Fibroblast of gingiva (primary cell): ENCODE measurements around the gene CLEC16A.

Source experiments
- DNase-seq: peaks from one replicate; pipeline ENCODE4 v3.0.0-alpha.2; 2011; ENCODE audit warnings: low read depth

Gene CLEC16A

DNA sequence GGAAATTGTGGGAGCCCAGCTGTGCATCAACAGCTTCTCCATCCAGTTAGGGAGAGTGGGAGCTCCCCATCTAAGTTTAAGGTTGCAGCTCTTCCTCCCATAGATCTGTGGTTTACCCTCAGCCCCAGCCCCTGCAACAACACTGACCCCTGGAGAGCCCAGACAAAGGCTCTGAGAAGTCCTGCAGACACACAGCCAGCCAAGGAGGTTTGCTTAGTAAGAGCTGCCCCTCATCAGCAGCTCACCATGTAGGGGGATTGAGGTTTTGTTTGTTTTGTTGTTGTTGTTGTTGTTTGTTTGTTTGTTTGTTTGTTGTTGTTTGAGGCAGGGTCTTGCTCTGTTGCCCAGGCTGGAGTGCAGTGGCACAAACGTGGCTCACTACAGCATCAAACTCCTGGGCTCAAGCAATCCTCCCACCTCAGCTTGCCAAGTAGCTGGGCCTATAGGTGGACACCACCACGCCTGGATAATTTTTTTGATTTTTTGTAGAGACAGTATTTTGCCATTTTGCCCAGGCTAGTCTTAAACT, 138.6 kb downstream of the CLEC16A start:
- DNase-seq, result no peak

DNA sequence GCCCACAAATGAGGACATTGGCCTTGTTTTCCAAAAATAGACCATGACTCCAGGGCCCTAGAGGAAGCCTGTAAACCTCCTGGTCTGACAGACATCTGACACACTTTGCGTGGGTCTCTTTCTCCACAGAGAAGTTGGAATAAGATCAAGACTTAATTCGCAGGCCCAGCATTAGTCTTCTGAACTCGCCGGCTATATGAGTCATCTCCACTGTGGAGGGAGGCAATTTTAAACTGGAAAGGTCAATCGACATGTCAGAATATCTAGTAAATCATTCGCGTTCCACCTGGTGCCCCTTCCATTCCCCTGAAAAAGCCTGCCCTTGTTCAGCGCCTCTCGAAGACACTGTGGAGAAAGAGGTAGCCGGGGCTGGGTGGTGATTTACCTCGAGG, 140.1 kb downstream of the CLEC16A start:
- DNase-seq, result peak; percentile 64

DNA sequence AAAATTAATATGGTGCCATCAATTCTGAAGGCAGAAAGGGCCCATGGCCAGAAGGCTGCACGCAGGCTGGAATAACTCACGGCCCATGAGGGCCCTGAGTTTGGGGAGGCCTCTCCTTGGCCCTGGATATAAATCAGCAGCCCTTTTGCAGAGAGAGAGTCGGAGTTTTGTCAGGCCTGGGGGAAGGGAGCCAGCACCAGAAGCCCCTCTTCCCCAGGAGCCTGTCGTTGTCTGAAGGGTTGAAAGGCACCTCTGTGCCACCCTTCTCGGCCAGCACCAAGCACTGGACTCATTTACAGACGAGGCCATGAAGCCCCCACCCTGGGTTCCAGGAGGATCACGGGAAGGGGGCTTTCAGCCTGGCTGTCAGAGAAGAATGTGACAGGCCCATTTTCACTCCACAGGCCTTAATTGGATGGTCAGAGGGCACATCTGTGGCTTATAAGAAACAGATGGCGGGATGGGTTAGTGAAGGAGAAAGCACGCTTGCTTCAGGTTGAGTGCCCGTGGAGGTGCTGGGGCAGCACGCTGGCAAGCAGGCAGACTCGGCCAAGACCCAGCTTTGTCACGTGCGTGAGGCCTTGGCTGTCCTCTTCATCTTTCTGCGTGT, 140.6 kb downstream of the CLEC16A start:
- peak; percentile 25 for DNase-seq

DNA sequence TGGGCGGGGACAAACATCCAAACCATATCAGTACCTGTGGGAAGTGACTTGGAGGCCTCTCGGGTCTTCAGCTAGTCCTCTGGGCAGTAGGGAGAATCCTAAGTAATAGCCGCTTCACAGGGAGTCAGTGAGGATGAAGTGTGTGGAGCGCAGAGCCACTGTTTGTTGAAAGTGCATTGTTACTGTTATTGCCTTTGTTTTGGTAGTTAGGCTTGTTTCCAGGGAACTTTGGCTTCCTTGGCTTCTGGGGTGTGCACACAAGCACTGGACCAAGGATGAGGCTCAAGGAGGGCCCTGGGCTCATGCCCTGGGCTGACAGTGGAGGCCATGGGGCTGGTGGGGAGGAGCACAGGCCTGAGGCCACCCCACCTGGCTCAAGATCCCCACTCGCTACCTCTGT, 141.6 kb downstream of the CLEC16A start:
- DNase-seq, result no peak

DNA sequence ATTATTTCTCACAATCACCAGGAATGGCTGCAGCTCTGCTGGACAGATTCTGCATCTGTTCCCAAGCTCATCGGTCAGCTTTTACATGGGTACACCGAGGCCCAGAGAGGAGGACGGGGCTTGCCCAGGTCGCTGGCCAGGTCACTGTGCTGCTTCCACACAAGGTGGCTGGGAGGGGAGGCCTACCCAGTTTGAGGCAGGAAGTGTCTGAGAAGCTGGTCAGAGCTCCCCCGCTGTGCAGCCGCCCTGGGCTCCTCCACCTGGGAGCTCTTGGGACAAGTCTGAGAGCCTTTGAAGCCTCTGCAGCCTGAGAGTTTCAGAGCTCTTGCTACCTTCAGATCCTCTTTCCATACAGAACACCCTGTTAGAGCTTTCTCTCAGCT, 143.3 kb downstream of the CLEC16A start:
- DNase-seq, result no peak

DNA sequence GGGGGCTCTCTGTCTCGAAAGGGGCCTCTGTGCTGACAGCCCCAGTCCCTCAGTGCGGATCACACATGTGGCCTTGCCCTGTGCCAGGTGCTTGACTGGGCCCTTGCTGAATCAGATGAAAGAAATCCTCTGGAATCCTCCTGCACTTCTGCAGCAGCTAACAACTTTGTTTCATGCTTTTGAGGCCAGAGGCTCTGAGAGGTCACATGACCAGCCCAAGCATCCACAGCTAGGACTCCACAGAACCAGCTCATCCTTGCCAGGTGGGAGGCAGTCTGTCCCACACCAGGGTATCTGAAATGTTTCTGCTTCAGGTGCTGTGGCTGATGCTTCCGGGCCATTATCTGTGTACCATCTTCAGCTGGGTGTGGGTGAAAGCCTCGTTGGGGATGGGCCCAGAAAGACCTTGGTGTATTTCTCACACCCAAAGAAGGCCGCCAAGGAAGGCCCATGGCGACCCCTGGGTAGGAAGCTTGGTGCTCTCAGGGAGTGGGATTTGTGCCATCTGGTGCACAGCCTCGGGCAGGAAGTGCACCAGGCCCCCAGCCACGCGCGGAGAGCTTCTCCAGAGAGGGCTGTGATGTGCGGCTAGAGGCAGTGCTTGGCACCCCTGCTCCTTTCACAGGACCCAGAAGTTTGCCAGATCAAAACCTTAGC, 143.8 kb downstream of the CLEC16A start:
- DNase-seq, result no peak

DNA sequence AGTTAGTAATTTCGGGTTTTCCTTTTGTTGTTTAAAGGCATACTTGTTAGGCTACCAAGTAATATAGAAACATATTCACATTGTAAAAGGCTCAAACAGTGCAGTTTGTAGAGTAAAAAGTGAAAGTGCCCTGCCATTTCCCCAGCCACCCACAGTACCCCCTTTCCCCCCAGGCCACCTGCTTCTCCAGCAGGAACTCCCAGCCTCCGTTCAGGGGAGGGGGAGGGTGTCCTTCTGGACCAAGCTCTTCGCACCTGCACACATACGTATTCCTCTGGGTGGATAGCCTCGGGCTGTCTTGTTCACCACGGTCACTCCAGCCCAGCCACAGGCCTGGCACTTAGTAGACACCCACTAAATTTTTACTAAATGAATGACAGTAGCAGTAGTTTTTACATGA, 144.5 kb downstream of the CLEC16A start:
- DNase-seq, result no peak

DNA sequence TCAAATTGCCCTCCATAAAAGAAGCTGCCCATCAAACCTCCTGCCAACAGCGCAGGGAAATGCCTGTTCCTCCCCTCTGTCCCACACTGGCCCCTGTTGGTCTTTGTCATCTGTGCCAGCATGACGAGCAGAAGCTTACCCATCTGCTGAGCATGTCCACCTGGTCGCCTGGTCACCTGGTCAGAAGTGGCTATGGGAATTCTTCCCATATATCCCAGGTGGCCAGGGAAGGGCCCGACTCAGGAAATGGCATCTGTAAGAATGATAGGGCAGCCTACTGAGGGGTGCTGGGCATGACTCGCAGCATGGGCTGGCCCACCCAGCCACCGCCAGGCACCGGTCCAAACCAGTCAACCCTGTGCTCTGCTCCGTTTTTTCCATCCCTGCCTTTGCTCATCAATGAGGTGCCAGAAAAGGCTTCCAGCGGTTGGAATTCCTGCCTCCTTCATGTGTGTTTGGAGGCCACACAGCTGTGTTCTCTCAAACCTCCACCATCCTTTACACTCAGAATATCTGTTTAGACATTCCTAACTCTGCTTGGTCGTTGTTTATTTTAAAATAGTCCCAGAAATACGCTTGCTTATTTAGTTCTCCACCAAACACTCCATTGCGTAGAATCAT, 145.2 kb downstream of the CLEC16A start:
- DNase-seq, result peak; percentile 45

DNA sequence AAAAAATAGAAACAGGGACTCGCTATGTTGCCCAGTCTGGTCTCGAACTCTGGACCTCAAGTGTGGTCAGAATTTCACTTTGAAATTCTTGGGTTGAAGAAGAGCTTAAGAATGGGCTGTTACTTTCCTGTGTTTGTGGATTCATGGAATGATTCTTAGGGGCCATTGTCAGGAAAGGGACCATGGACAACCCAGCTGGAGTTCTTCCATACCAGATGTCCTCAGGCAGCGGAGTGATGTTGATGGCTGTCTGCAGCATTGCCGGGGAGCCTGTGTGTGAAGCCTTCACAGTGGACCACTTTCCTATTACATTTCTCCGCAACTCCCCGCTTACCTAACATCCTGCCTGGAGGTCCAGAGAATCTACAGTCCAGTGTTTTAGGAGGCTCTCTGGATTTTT, 145.9 kb downstream of the CLEC16A start:
- DNase-seq, result no peak

DNA sequence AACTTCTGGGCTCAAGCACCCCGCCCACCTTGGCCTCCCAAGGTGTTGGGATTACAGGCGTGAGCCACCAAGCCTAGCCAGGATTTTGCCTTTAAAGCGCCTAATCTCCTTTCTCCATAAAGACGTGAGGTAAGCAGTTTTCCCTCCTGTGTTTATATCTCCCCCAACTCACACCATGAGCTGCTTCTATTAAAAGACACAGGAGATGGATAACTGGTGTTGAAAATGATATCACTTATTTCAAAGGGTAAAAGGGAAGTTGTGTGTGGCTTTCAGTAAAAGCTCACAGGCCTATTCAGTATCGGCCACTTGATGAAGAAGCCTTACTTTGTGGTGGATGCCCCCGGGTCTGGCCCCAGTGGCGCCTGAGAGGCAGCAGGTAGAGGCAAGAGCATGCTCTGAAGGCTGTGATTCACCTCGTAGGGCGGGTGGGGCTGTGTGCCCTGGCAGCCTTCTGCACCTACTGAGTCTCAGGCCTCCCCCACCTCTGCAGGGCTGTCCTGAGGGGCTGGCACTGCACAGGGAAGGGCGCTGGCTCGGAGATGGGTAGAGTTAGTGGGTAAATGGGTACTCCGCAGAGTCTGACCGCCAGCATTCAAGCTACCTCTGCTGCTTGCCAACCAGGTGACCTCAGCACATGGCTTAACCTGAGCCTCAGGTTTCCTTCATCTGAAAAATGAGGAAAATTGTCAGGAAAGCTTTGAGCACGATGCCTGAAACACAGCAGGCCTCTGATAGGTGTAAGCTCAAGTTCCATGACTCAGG, 146.8 kb downstream of the CLEC16A start:
- no peak for DNase-seq

DNA sequence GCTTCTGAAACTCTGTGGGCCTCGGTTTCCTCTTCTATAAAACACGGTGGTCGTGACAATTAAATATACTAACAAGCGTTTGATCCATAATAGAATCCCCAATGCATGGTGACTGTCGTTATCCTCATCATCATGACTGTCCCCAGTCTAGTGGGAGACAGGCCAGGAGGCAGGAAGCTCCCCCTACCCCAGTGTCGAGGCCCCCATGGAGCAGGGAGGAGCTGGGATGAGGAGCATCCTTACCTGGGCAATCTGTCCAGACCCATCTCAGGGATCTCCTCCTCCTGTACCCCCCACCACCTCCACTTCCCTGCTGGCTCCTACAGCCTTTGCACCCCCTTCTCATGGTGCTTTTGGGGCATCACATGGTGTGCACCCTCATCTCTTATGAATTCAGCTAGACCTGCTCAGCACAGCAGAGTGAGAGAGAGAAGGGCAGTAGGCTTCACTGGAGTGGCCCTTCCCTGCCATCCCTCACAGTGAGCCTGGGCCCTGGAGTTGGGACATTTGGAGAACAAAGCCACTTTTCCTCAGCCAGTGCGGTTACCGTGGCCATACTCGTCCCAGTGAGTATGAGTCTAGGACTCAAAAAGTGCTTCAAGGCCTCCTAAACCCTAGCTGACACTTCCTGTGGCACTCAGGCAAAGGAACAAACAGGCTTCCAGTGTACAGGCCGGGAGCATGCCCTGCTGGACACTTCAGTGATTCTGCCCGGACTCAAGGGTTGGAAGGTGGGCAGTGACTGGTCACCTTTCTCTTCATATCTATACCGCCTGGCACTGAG, 148.6 kb downstream of the CLEC16A start:
- no peak for DNase-seq

DNA sequence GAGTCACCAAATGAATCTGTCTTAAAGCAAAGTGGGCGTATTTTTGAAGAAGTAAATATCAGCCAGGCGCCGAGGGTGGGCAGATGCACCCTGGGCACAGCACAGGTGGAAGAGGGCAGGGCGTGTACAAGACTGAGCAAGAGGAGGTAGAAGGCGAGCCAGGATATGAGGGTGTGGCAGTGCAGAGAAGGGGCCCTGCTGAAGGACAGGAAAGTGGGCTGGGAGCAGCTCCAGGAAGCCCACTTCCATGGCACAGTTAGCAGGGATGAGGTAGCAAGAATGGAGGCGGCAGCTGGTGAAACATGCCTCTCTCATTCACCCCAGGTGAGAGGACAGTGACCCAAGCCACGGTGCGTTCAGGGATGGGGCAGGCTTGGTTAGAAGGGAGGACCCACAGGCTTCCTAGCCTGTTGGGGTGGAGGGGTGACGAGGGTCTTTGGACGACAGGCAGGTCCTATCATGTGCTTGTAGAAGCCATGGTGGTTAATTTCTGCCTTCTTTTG, 149.3 kb downstream of the CLEC16A start:
- no peak for DNase-seq

DNA sequence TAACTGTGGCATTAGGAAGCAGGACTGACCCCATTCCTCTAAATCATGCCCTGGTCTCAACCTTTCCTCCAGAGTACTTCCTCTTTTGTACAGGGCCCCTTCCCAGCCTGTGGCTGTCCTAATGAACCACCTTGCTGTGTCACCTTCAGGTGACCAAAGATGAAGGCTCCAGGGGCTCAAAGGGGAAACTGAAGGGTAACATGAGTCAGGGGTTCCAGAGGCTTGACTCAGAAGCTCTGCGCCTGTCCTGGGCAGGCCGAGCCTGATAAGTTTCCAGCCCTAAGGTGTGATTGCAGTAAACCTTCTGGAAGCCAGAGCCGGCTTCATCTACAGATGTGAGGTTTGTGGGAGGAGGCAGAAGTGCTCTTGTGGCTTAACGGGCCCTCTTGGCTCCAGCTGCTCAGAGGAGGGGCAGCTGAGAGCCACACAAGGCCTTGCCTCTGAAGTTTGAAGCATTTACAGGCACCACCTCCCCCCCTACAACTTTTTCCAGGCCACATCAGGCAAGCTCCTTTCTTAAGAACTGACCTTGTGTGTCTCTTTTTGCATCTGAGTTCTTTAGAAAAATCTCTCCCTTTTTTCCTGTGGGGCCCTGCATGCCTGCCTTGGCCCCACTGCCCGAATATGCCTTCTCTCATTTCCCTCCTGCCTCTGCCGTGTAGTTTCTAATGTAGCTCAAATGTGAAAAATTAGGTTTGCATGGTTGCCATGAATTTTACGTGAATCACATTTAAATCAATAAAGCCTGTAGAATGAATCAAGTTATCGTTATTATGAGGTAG, 149.9 kb downstream of the CLEC16A start:
- DNase-seq, result no peak

DNA sequence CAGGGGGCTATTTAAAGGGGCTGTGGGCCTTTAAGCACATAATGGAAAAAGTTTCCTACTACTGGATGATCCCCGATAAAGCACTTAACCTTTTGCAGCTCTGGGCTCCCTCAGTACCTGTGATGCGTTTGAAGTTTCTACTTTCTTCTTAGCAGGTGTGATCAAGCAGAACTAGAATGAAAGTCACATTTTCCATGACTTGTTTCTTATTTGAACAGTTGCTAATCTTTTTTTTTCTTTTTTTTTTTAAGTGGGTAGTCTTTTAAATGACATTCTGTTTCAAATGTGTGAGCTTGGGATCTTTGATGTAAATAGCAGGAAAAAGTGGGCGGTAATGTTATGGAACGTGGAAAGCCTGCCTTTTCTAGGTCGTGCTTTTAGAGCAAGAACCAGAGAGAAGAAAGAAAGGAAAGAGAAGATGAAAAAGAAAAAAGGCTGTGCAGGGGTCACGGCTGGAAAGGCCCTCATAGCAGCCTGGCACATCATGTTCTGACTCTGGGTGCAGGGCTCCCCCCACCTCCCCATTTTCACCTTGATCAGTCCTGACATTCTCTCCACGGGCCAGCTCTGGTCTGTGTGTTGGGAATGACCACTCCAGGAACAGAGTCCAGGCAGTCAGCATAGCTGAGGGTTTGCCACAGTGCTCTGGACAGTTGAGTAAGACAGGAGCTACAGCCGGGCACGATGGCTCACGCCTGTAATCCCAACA, 150.6 kb downstream of the CLEC16A start:
- DNase-seq, result no peak

DNA sequence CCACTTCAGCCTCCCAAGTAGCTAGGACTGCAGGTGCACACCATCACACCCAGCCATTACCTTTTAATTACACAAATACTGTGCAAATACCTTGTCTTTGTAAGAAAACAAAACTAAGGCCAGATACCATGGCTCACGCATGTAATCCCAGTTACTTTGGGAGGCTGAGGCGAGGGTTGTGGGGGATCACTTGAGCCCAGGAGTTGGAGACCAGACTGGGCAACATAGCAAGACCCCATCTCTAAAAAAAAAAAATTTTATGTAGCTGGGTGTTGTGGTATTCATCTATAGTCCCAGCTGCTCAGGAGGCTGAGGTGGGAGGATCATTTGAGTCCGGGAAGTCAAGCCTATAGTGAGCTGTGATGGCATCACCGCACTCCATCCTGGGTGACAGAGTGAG, 151.6 kb downstream of the CLEC16A start:
- DNase-seq, result no peak

DNA sequence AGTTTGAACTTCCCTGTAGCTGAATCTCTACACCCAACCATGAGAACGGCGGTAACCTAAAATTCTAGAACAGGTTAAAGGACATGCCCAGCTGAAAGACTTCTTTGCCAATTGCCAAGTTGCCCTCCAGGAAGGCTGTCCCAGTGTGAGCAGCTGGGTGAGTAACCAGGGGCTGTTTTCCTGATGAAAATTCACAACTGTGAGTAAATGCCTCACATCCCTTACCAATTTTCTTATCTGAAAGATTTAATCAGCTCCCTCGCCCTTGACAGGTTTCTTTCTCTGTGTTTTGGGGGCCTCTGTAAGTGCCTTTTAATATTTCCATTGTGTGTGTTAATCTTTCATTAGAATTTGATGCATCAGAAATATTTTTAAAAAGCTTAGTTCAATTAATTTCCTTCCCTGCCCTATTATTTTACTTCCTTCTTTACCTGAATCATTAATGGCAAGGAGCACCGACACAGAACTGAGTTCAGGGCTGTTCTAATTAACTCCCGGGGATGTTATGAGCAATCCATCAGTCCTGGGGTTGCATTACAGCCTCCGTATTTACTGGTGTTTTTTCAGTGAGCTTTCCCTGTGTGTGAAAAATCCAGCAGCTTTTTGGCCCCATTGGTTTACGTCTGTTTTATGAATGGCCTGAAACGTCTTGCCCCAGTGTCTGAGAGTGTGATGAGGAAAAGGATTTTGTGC, 152.9 kb downstream of the CLEC16A start:
- DNase-seq, result no peak

DNA sequence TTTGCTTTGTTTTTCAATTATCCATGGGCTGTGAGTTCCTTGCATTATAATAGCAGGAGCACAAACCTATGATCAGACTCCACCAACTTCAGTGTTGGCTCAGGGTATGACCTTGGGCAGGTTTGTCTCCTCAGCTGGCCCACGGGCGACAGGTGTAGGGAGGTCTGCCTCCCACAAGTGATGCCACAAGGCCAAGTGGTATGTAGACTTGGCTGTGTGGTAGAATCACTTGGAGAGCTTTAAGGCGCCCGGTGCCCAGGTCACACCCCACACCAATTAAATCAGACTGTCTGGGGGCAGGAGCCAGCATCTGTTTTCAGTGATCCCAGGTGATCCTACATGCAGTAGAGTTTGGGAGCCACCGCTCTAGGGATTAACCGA, 153.4 kb downstream of the CLEC16A start:
- no peak for DNase-seq

DNA sequence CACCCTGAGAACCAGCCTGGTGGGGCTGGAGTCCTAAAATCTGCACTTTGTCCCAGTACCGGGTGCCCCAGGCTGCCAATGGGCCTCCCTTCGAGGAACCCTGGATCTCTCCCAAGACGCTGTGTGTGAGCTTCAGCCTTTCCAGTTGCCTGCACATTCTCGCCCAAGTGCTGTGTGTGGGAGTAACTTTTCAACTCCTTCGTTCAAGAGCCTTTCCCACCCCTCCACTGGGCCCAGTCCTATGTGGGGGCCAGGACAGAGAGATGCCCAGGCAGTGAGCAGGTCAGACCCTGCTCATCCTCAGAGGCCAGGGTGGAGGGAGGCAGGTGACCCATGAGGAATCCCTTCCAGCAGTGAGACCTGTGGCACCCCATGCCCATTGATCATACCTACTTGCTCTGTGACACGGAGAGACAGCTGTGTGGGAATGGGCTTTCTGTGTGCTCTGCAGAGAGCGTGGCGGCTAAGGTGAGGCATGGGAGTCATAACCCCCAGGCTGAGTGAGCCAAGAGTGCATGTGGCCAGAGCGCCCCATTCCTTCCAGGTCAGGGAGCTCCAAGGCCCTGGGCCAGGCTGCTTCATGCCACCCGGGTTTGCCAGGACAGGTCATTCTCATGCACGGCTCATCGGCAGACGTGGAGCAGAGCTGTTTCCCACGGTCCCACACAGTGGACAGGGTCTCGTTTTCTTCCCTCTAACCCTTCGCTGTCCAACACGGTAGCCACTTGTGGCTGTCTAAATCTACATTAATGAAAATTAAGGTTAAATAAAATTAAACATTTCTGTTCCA, 154.4 kb downstream of the CLEC16A start:
- no peak for DNase-seq

DNA sequence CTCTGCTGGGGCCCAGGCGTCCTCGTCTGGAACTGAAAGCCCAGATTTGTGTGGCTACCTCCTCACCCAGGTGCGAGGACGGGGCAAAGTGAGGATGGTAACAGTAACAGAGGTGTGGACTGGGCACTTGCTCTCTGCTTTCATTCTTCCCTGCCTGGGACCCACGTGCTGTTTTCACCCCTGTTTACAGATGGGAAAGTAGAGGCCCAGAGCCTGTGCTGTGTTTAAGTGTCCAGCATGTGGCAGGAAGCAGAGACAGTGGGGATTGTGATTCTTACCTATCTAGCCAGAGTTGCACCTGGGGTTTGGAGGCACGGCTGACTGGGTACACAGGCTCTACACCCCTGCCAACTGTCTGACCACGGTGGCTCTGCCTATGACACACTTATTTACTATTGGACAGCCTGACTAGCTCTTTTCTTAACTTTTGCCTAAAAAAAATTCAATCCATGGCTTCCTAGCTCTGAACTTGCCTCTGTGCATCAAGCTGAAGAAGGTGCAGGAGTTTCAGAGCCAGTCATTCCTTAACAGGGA, 155.4 kb downstream of the CLEC16A start:
- DNase-seq, result no peak
